ENCODE data around the gene RAB1B. TPM values are rescaled to one million over a fixed set of nuclear protein-coding genes. Genes with fewer than 3 reads are reported as not detected.

RAB1B gene
- total RNA-seq, 1 donor from 2014 or later: 120 TPM

DNA sequence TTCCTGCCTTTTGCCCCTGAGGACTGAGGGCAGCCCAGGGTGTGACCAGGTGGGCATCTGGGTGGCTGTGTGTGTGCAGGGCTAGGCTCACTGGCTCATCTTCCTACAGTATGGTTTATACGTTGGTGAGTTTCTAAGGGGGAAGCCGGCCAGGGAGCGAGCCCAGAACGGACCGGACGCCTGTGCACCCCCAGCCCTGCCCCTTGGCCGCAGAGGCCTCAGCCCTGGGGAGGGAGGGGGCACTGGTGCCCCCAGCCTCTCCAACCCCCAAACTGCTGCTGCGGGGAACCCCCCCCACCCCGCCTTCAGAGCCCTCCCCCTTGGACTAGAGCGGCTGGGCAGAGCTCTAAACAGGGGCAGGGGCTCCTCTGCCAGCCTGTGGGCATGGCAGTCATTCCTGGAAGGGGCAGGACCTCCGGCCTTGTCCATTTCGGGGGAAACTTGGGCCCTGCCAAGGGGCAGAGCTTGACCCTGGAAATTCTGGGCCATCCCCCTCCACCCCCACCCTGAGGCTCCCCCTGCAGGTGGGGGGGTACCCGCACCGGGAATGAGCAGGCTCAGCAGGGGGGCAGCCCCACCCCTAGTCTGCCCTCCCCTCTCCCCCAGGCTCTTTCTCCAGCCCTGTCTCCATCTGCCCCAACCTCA, 15.1 kb downstream of the RAB1B start:
- Histone ChIP-seq H3K4me1 (ENCODE audit: insufficient read depth, low read length) (peaks cover 28% of the 10 kb centered on the region), H3K9ac (ENCODE audit: low read length) (no peak overlapping the region), H3K79me2 (ENCODE audit: insufficient read depth, low read length) (peaks cover 41% of the 10 kb centered on the region), H4K20me1 (ENCODE audit: insufficient read depth, low read length) (peaks cover 76% of the 10 kb centered on the region), H3K4me3 (ENCODE audit: insufficient read depth, low read depth, low read length) (no peak overlapping the region), H2AFZ (ENCODE audit: low read depth, low read length) (no peak overlapping the region), H3K9me3 (ENCODE audit: insufficient read depth, low read depth, low read length) (no peaks in the 10 kb centered on the region), H3K36me3 (ENCODE audit: insufficient read depth, low read length) (peaks cover 7% of the 10 kb centered on the region), H3K27me3 (ENCODE audit: insufficient read depth, low read length) (no peaks in the 10 kb centered on the region), H3K4me2 (ENCODE audit: low read length) (no peak overlapping the region), H3K27ac (ENCODE audit: low read depth, low read length) (no peak overlapping the region)
- DNase-seq (ENCODE audit: low read depth) (no peak), FAIRE-seq (no peak)
- no peak overlapping the region for H3K4me3 Mint-ChIP-seq (ENCODE audit: unreplicated experiment)
- no peaks in the 10 kb centered on the region for H3K27me3 Mint-ChIP-seq (ENCODE audit: low read depth, unreplicated experiment)
- peaks cover 10% of the 10 kb centered on the region for H3K4me1 Mint-ChIP-seq (ENCODE audit: low read depth, unreplicated experiment)
- no peaks in the 10 kb centered on the region for H3K9me3 Mint-ChIP-seq (ENCODE audit: unreplicated experiment)
- H3K36me3 Mint-ChIP-seq (ENCODE audit: low read depth, unreplicated experiment): peaks cover 2% of the 10 kb centered on the region
- no peak overlapping the region for H3K27ac Mint-ChIP-seq (ENCODE audit: unreplicated experiment)
- no peak for TF ChIP-seq EZH2 (IDR thresholded peaks at IDR 0.05; ENCODE audit: insufficient read depth, low read length)
- TF ChIP-seq, protein P1, sequence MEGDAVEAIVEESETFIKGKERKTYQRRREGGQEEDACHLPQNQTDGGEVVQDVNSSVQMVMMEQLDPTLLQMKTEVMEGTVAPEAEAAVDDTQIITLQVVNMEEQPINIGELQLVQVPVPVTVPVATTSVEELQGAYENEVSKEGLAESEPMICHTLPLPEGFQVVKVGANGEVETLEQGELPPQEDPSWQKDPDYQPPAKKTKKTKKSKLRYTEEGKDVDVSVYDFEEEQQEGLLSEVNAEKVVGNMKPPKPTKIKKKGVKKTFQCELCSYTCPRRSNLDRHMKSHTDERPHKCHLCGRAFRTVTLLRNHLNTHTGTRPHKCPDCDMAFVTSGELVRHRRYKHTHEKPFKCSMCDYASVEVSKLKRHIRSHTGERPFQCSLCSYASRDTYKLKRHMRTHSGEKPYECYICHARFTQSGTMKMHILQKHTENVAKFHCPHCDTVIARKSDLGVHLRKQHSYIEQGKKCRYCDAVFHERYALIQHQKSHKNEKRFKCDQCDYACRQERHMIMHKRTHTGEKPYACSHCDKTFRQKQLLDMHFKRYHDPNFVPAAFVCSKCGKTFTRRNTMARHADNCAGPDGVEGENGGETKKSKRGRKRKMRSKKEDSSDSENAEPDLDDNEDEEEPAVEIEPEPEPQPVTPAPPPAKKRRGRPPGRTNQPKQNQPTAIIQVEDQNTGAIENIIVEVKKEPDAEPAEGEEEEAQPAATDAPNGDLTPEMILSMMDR (IDR thresholded peaks at IDR 0.05; ENCODE audit: insufficient read depth, low read depth, low read length): no peak

DNA sequence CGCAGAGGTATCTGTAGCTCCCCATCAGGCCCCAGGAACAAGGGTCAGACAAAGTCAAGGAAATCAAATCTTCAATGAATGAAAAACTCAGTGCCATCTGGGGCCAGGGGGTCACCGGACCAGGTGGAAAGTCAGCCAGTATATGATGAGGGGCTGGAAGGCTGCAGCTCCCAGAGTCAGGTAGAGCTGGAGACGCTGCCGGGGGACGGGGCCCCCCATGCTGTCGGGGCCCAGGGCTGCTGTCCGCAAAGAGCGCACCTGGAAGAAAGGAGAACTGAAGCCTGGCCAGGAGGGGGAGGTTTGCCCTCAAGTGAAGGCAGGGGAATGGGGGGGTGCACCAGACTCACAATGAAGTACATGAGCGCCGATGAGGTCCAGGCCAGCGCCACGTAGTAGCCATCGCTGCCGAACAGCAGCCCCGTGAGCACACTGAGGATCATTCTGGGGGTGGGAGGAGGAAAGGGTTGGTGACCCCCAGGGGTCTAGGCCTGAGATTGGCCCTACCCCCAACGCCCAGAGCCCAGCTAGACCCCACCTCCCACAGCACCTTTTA, 16.2 kb downstream of the RAB1B start:
- no peak for FAIRE-seq
- no peak overlapping the region for H3K27ac Mint-ChIP-seq (ENCODE audit: unreplicated experiment)
- H4K20me1 ChIP-seq (ENCODE audit: insufficient read depth, low read length): peaks cover 69% of the 10 kb centered on the region

More for the DNA sequence above, 16.2 kb downstream of the RAB1B start:
- H3K36me3 ChIP-seq (ENCODE audit: insufficient read depth, low read length): peaks cover 7% of the 10 kb centered on the region
- H3K9ac ChIP-seq (ENCODE audit: low read length): no peak overlapping the region
- no peak overlapping the region for H2AFZ ChIP-seq (ENCODE audit: low read depth, low read length)
- H3K4me1 Mint-ChIP-seq (ENCODE audit: low read depth, unreplicated experiment): peaks cover 10% of the 10 kb centered on the region
- peaks cover 28% of the 10 kb centered on the region for H3K4me1 ChIP-seq (ENCODE audit: insufficient read depth, low read length)
- H3K9me3 Mint-ChIP-seq (ENCODE audit: unreplicated experiment): no peaks in the 10 kb centered on the region
- H3K9me3 ChIP-seq (ENCODE audit: insufficient read depth, low read depth, low read length): no peaks in the 10 kb centered on the region
- no peak overlapping the region for H3K4me2 ChIP-seq (ENCODE audit: low read length)
- H3K27me3 ChIP-seq (ENCODE audit: insufficient read depth, low read length): no peaks in the 10 kb centered on the region
- H3K4me3 Mint-ChIP-seq (ENCODE audit: unreplicated experiment): no peak overlapping the region
- no peak overlapping the region for H3K27ac ChIP-seq (ENCODE audit: low read depth, low read length)
- TF ChIP-seq, protein P1 (IDR thresholded peaks at IDR 0.05; ENCODE audit: insufficient read depth, low read depth, low read length): no peak
- TF ChIP-seq EZH2 (IDR thresholded peaks at IDR 0.05; ENCODE audit: insufficient read depth, low read length): no peak
- DNase-seq (ENCODE audit: low read depth): no peak
- no peak overlapping the region for H3K4me3 ChIP-seq (ENCODE audit: insufficient read depth, low read depth, low read length)
- H3K27me3 Mint-ChIP-seq (ENCODE audit: low read depth, unreplicated experiment): no peaks in the 10 kb centered on the region
- peaks cover 42% of the 10 kb centered on the region for H3K79me2 ChIP-seq (ENCODE audit: insufficient read depth, low read length)
- peaks cover 2% of the 10 kb centered on the region for H3K36me3 Mint-ChIP-seq (ENCODE audit: low read depth, unreplicated experiment)

All from astrocyte (in vitro differentiated cells and primary cell).